Lung (tissue), 12 donors: Measurements from ENCODE around the gene STAT3. TPM values are rescaled to one million over a fixed set of nuclear protein-coding genes. Genes with fewer than 3 reads are reported as not detected.

Experiments used
- ATAC-seq: fragments of 200-7000 bp; cut with Tn5 transposase; one replicate; pipeline ENCODE4 v1.9.1; 2020; ENCODE audit warnings: moderate number of reproducible peaks; ENCODE audit not compliant: insufficient read depth, low FRiP score
- DNase-seq, 3 donors: peaks; one replicate each; pipeline ENCODE4 v3.0.0-alpha.2; 2013 to 2017
- H3K27ac ChIP-seq, 2 donors: one replicate each; pipeline ENCODE4 v1.5.1; 2013; ENCODE audit warnings: mild to moderate bottlenecking in 2 of 2, moderate library complexity in 2 of 2, control low read depth in 1 of 2, inconsistent platforms in 1 of 2, low read depth in 1 of 2, low read length in 1 of 2
- H3K27me3 ChIP-seq, 3 donors: one replicate each; pipeline ENCODE4 v1.5.1; 2013; ENCODE audit warnings: low read length in 2 of 3; ENCODE audit not compliant: control insufficient read depth in 3 of 3, insufficient read depth in 3 of 3
- H3K36me3 ChIP-seq, 4 donors: one replicate each; pipeline ENCODE4 v1.5.1; 2013; ENCODE audit warnings: low read length in 4 of 4, mild to moderate bottlenecking in 1 of 4, moderate library complexity in 1 of 4; ENCODE audit not compliant: control insufficient read depth in 4 of 4, insufficient read depth in 4 of 4
- H3K4me1 ChIP-seq, 5 donors: one replicate each; pipeline ENCODE4 v1.5.1; 2013; ENCODE audit warnings: low read length in 5 of 5, mild to moderate bottlenecking in 2 of 5, moderate library complexity in 1 of 5; ENCODE audit not compliant: control insufficient read depth in 5 of 5, insufficient read depth in 5 of 5
- H3K4me3 ChIP-seq: one replicate; pipeline ENCODE4 v1.5.1; 2013; ENCODE audit warnings: mild to moderate bottlenecking, control low read depth, moderate library complexity
- H3K9ac ChIP-seq, 2 donors: one replicate each; pipeline ENCODE4 v1.5.1; 2013; ENCODE audit warnings: low read length in 2 of 2, control low read depth in 1 of 2; ENCODE audit not compliant: insufficient read depth in 1 of 2
- H3K9me3 ChIP-seq, 4 donors: one replicate each; pipeline ENCODE4 v1.5.1; 2013; ENCODE audit warnings: low read length in 3 of 4, mild to moderate bottlenecking in 1 of 4, moderate library complexity in 1 of 4; ENCODE audit not compliant: control insufficient read depth in 4 of 4, insufficient read depth in 3 of 4
- WGBS, 2 donors: extraction: QIAGEN DNeasy Blood & Tissue Kit; methylation state at CpG; one replicate each; pipeline ENCODE4 v1.1.7; 2013; 5-methylcytosine and 5-hydroxymethylcytosine counted together
- polyA plus RNA-seq, 2 donors: library from polyadenylated mRNA; stranded (reverse); fragments of 200-250 nt; gene quantifications; one replicate each; pipeline ENCODE4 v1.2.1, GENCODE V29; 2013
- total RNA-seq, 2 donors: library from RNA; depleted of rRNA in 1 of 2; stranded (reverse); fragments of >200 nt in 1 of 2; gene quantifications; one replicate each; pipeline ENCODE4 v1.2.1, GENCODE V29; 2014 to 2021
- TF ChIP-seq, protein P1 (sequence below): IDR thresholded peaks from 2 replicates; pipeline ENCODE4 v1.5.1; 2012; ENCODE audit warnings: mild to moderate bottlenecking; ENCODE audit errors: control extremely low read depth, extremely low read depth
- donor health status: control.
- donor health status: control.
- donor health status: Bipolar disorder and iron deficiency.
- donor health status: healthy.
- donor health status: DM: yes; HTN: yes; CAD: no.

The STAT3 gene
- total and polyA plus RNA-seq, 4 donors = 69.9 to 297 (median 239) TPM

DNA sequence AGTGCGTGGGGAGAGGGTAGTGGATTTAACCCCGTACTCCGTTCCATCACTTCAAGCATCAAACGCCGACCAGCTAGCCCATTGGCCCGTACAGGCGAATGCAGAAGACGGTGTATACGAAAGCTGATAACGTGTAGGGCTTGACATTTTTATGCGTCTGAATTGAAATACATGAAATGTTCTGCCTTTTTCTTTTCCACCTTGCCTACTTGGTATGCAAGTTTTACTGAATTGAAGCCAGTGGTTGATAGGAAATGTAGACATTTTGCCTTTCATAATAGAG, 834 bp upstream of the STAT3 start:
- no peak for DNase-seq
- ATAC-seq = no peak
- TF ChIP-seq, protein P1, sequence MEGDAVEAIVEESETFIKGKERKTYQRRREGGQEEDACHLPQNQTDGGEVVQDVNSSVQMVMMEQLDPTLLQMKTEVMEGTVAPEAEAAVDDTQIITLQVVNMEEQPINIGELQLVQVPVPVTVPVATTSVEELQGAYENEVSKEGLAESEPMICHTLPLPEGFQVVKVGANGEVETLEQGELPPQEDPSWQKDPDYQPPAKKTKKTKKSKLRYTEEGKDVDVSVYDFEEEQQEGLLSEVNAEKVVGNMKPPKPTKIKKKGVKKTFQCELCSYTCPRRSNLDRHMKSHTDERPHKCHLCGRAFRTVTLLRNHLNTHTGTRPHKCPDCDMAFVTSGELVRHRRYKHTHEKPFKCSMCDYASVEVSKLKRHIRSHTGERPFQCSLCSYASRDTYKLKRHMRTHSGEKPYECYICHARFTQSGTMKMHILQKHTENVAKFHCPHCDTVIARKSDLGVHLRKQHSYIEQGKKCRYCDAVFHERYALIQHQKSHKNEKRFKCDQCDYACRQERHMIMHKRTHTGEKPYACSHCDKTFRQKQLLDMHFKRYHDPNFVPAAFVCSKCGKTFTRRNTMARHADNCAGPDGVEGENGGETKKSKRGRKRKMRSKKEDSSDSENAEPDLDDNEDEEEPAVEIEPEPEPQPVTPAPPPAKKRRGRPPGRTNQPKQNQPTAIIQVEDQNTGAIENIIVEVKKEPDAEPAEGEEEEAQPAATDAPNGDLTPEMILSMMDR = no peak
- Histone ChIP-seq H3K27me3 (no peaks in the 10 kb centered on the region), H3K9me3 (no peaks in the 10 kb centered on the region), H3K4me1 (peaks cover 4 to 14% (median 10%) of the 10 kb centered on the region in 5 donors), H3K36me3 (peaks cover 0 to 4% (median 0%) of the 10 kb centered on the region in 4 donors), H3K9ac (peak overlapping the region; percentile 57 to 87), H3K27ac (peak overlapping the region; percentile 87 to 93), H3K4me3 (no peak overlapping the region)
- 1% methylated on average over 11 of the region's 11 CpGs for WGBS, 2 donors

DNA sequence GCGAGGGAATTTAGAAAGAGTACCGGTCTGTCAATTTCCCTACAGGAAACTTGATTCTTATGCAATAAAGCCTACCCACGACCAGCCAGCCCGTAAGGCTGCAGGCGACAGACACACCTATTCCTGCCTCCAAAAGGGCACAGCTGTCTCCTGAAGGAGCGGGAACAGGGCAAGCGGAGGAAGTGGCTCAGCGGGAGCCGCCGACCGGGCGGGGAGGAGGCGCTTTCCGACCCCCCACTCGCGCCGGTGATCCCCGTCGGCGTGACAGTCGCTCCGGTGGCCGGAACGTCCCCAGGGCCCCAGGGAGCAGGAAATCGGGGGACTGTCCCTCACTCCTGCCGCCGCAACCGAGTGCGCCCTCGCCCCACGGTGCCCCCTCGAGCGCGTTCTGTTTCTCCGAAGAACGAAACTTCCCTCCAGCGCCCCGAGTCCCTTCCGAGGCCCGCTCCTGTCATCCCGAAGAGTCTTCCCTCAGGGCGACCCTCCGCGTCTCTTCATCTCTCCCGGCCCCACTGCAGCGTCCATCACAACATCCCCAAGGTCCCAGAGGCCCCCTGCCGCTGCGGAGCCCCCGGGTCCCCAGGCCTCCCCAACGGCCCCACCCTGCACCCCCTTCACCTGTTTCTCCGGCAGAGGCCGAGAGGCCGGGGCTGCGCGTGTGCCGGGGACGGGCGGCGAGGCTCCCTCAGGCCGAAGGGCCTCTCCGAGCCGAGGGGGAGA, 421 bp downstream of the STAT3 start:
- peak in 2 of 3 donors; percentile 43 to 57 for DNase-seq
- WGBS, 2 donors = 0 to 1% methylated on average over 57 to 62 of the region's 62 CpGs
- peak overlapping the region; percentile 82 for H3K4me3 ChIP-seq
- TF ChIP-seq, protein P1 = no peak
- peak overlapping the region; percentile 65 to 86 for H3K9ac ChIP-seq
- peaks cover 4 to 14% (median 10%) of the 10 kb centered on the region in 5 donors for H3K4me1 ChIP-seq
- peak overlapping the region; percentile 94 for H3K27ac ChIP-seq
- H3K9me3 ChIP-seq = no peaks in the 10 kb centered on the region
- peaks cover 0 to 4% (median 0%) of the 10 kb centered on the region in 4 donors for H3K36me3 ChIP-seq
- peak; percentile 22 for ATAC-seq
- H3K27me3 ChIP-seq = no peaks in the 10 kb centered on the region

DNA sequence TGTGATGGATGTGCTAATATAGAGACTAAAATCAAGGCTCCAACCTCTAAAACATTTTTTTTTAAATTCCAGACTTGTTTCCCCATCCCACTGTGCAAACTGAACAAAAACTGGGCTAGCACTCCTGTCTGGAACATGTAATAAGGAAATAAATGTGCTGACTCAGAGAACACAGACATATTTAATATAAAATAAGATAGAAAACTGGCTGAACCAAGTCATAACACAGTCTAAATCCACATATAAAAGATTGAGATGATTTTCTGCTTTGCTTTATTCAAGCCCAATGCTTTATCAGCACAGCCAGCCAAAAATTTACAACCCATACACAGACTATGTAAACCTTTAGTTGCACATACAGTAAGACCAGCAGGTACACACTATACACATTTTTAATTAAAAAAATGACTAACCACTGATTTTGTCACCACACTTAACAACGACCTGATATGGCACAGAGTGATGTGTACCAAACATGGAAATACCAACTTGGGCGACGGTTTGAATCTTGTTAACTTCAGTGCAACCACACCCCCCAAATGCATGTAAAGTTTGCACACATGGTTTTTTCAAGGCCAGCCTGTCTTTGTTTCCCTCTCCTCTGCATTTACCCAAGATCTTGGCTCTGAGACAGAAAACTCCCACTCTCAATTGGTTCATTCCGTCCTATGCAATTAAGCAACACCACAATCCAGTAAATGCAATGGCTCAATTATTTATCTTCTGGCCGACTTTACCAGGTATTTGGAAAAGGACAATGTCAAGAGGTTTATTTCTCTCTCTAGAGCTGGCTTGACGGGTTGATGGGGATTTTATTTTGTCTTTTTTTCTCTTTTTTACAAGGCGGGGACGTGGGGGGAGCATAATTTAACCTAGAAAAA, 1.2 kb downstream of the STAT3 start:
- Histone ChIP-seq H3K9ac (peak overlapping the region; percentile 65 to 86), H3K36me3 (peaks cover 0 to 4% (median 0%) of the 10 kb centered on the region in 4 donors), H3K27ac (peak overlapping the region; percentile 94), H3K9me3 (no peaks in the 10 kb centered on the region), H3K4me3 (peak overlapping the region; percentile 82), H3K27me3 (no peaks in the 10 kb centered on the region), H3K4me1 (peaks cover 9 to 14% (median 10%) of the 10 kb centered on the region in 5 donors)
- WGBS, 2 donors = 0 to 1% methylated on average over 8 of the region's 8 CpGs
- DNase-seq (peak; percentile 64 to 95 (median 94)), ATAC-seq (no peak)
- TF ChIP-seq, protein P1 = no peak
